Right lobe of liver (tissue), 4 donors: ENCODE measurements around the gene CCDC141.

Source experiments
- CTCF ChIP-seq, 4 donors: fragments of 200-600 bp in 3 of 4; fragments of 450-650 bp in 1 of 4; IDR thresholded peaks; one replicate each; pipeline versions ENCODE4 v1.5.1 to v1.8.0; 2016 to 2022; ENCODE audit warnings: antibody characterized with exemption in 4 of 4, mild to moderate bottlenecking in 2 of 4
- POLR2A ChIP-seq: fragments of 450-650 bp; IDR thresholded peaks from one replicate; pipeline ENCODE4 v1.6.1; 2017; ENCODE audit warnings: antibody characterized with exemption, mild to moderate bottlenecking
- donor health status: DM: no; HTN: no; CAD: no.
- donor health status: DM: no; HTN: no; CAD: no.
- donor health status: DM: no; HTN: yes; CAD: no.

GRCh38 chr2:179096090-179096489 is 46.2 kb upstream of the CCDC141 start:
- no peak for TF ChIP-seq CTCF (IDR thresholded peaks at IDR 0.05)
- TF ChIP-seq POLR2A, result no peak
